ENCODE results near the gene RASA3.

DNA sequence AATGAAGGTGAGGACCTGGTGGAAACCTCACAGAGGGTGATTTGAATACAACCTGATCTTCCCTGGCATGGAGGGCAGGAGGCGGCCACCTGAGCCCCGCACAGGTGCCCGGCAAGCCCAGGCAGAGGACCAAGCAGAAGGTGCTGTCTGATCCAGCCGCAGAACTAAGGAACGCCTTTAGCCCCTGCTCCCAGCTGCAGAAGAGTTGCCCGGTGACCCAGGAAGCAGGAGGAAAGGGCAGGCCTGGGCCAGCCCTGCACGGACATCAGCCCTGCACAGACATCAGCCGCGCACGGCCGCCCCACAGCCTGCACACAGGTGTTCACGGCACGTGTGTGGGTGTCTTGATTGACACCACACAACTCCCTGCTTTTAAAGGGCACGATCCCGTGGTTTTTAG is 43.1 kb downstream of the RASA3 start:
- TF ChIP-seq GATA2 (IDR thresholded peaks at IDR 0.05; ENCODE audit: low read depth, low read length) = no peak
- TF ChIP-seq GATA3 (IDR thresholded peaks at IDR 0.05; ENCODE audit: low read depth, low read length) = no peak
